GM21381 (cell line): ENCODE results near the gene EPHA1.

ENCODE experiments used
- ATAC-seq: cut with Tn5 transposase; IDR thresholded peaks from one replicate; pipeline ENCODE4 v1.9.1; 2021; ENCODE audit warnings: mild to moderate bottlenecking, moderate library complexity; ENCODE audit not compliant: unreplicated experiment

EPHA1 gene

DNA sequence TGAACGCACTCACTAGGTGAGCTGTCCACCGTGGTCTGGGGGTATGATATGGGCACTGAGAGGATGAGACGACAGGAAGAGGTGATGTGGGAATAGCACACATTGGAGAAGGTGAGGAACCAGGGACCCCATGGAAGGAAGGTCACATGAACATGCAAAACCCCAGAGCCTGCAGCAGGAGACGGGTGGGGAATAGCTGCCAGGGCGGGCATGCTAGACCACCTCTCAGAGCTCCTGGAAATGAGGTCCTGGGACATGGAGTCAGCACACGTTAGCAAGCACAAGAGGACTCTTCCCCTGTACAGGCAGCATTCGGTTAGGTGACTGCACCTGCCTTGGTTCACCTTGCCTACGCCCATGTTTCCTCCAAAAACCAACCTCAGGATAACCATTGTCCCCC, 54.3 kb downstream of the EPHA1 start:
- no peak for ATAC-seq

DNA sequence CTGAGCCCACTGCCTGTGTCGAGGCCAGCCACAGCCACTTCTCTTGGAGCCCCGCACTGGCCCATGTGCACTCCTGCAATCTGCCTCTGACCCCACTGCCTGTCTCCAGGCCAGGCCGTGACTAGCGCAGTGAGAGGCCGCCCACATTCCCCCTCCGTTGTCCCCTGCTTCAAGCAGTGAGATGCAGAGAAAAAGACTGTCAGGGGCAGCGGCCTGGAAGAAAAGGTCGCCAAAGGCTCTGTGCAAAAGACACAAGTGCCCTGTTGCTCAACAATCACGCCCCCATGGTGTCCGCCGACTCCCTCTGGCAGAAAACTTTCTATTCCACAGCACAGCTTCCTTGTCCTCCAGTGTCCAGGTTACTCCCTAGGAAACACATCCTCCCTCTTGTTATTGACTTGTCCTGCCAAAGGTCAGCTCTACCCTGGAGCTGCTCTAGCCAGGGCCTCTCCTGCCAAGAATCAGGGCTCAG, 56.1 kb downstream of the EPHA1 start:
- ATAC-seq = no peak

DNA sequence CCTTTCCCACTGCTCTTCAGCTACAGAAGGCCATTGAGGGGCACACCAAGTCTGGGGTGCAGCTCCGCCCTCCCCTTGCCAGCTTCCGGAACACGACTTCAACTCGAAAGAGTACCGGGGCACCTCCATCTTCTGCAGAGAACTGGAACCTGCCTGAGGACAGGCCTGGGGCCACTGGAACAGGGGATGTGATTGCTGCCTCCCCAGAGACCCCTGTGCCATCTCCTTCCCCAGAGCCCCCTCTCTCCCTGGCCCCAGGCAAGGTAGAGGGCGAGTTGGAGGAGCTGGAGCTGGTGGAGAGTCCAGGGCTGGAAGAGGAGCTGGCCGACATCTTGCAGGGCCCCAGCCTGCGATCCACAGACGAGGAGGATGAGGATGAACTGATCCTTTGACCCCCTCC, 57.1 kb downstream of the EPHA1 start:
- ATAC-seq = no peak

DNA sequence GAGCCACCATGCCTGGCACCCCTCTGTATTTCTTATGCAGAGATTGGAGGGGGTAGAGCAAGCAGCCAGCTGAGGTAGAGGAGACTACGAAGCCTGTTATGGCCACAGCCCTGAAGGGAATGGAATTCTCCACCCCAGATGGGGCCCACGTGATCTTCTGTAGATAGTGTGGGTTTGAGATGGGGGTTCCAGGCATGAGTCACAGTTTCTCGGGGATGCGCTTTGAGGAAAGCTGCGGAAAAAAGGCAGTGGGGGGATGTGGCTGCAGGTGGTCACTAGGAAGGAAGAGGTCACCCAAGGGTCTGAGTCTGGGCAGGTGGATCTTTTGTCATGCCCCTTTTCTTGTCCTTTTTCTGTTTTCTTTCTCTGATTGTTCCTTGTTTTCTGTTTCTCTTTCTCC, 57.6 kb downstream of the EPHA1 start:
- ATAC-seq = no peak

DNA sequence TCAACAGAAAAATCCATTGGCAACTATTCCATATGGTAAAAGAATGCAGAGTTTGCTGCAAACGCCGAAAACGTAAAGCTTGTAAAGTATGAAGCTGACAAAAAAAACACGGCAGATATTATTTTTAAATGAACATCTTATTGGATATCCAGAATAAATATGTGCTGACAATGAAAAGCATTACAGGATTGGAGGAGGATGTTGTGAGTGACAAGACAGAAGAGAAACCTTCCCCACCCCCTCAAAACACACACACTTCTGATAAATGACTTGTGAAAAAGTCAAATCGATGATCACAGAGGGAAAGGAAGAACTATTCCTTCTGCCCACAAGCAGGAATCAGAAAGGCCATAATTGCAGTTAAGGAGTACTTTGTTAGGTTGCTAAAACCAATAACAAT, 60.7 kb downstream of the EPHA1 start:
- ATAC-seq = no peak

DNA sequence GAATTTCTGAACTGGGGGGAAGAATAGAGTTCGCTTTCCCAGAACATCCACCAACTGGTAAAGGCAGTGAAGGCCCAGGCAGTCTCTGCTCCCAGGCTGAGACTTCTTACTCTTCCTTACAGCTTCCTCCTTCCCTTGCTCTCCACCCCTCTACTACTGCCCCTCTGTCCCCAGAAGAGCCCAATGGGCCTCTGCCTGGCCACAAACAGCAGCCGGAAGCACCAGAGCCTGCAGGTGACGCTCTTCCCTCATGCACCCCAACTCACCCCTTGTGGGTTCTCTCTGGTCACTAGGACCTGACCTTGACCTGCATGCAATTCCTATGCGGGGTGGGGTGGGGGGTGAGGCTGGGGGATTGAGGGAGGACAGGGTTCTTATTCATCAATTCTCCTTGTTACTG, 62.6 kb downstream of the EPHA1 start:
- no peak for ATAC-seq

DNA sequence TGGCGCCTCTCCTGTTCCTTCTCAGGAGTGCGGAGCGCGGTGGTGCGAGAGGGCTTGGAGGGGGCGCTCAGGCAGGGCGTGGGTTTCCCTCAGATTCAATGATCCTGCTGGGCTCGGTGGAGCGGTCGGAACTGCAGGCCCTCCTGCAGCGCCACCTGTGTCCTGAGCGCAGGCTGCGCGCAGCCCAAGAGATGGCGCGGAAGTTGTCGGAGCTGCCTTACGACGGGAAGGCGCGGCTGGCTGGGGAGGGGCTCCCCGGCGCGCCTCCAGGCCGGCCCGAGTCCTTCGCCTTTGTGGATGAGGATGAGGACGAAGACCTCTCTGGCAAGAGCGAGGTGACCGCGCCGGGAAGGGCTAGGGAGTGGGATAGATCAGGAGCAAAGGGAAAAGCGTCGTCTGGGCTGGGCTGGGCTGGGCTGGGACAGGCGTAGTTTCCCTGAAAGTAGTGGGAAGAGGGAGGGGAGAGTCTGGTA, 63.2 kb downstream of the EPHA1 start:
- peak; percentile 88 for ATAC-seq

DNA sequence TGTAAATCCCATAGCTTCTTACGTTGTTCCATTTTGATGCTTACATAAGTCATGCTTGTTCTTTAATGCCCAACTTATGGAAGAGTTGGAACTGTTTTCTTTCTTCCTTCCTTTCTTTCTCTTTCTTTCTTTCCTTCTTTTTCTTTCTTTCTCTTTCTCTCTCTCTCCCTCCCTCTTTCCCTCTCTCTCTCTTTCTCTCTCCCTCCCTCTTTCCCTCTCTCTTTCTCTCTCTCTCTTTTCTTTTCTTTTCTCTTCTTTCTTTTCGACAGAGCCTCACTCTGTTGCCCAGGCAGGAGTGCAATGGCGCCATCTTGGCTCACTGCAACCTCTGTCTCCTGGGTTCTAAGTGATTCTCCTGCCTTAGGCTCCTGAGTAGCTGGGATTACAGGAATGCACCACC, 65.1 kb downstream of the EPHA1 start:
- ATAC-seq = no peak

DNA sequence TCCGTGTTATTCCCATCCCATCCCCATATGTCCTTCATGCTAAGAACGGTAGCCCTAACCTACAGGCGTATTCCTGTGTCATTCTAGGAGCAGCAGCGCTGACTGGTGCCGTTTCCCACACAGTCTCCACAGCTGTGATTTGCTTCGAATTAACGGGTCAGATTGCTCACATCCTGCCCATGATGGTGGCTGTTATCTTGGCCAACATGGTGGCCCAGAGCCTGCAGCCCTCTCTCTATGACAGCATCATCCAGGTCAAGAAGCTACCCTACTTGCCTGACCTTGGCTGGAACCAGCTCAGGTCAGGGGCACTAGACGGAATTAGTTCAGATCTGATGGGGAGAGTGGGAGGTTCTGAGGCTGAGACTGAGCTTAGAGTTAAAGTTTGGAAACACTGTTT, 66.8 kb downstream of the EPHA1 start:
- ATAC-seq = no peak
